Lung (tissue), 12 donors: Measurements from ENCODE around the gene FLNB. TPM values are rescaled to one million over a fixed set of nuclear protein-coding genes. Genes with fewer than 3 reads are reported as not detected.
A peak's percentile ranks its signal among the peaks of the same experiment; 100 is the strongest.

Experiments used
- ATAC-seq: fragments of 200-7000 bp; cut with Tn5 transposase; one replicate; pipeline ENCODE4 v1.9.1; 2020; ENCODE audit warnings: moderate number of reproducible peaks; ENCODE audit not compliant: insufficient read depth, low FRiP score
- DNase-seq, 3 donors: peaks; one replicate each; pipeline ENCODE4 v3.0.0-alpha.2; 2013 to 2017
- H3K27ac ChIP-seq, 2 donors: one replicate each; pipeline ENCODE4 v1.5.1; 2013; ENCODE audit warnings: mild to moderate bottlenecking in 2 of 2, moderate library complexity in 2 of 2, control low read depth in 1 of 2, inconsistent platforms in 1 of 2, low read depth in 1 of 2, low read length in 1 of 2
- H3K27me3 ChIP-seq, 3 donors: one replicate each; pipeline ENCODE4 v1.5.1; 2013; ENCODE audit warnings: low read length in 2 of 3; ENCODE audit not compliant: control insufficient read depth in 3 of 3, insufficient read depth in 3 of 3
- H3K36me3 ChIP-seq, 4 donors: one replicate each; pipeline ENCODE4 v1.5.1; 2013; ENCODE audit warnings: low read length in 4 of 4, mild to moderate bottlenecking in 1 of 4, moderate library complexity in 1 of 4; ENCODE audit not compliant: control insufficient read depth in 4 of 4, insufficient read depth in 4 of 4
- H3K4me1 ChIP-seq, 5 donors: one replicate each; pipeline ENCODE4 v1.5.1; 2013; ENCODE audit warnings: low read length in 5 of 5, mild to moderate bottlenecking in 2 of 5, moderate library complexity in 1 of 5; ENCODE audit not compliant: control insufficient read depth in 5 of 5, insufficient read depth in 5 of 5
- H3K4me3 ChIP-seq: one replicate; pipeline ENCODE4 v1.5.1; 2013; ENCODE audit warnings: mild to moderate bottlenecking, control low read depth, moderate library complexity
- H3K9ac ChIP-seq, 2 donors: one replicate each; pipeline ENCODE4 v1.5.1; 2013; ENCODE audit warnings: low read length in 2 of 2, control low read depth in 1 of 2; ENCODE audit not compliant: insufficient read depth in 1 of 2
- H3K9me3 ChIP-seq, 4 donors: one replicate each; pipeline ENCODE4 v1.5.1; 2013; ENCODE audit warnings: low read length in 3 of 4, mild to moderate bottlenecking in 1 of 4, moderate library complexity in 1 of 4; ENCODE audit not compliant: control insufficient read depth in 4 of 4, insufficient read depth in 3 of 4
- WGBS, 2 donors: extraction: QIAGEN DNeasy Blood & Tissue Kit; methylation state at CpG; one replicate each; pipeline ENCODE4 v1.1.7; 2013; 5-methylcytosine and 5-hydroxymethylcytosine counted together
- polyA plus RNA-seq, 2 donors: library from polyadenylated mRNA; stranded (reverse); fragments of 200-250 nt; gene quantifications; one replicate each; pipeline ENCODE4 v1.2.1, GENCODE V29; 2013
- total RNA-seq, 2 donors: library from RNA; depleted of rRNA in 1 of 2; stranded (reverse); fragments of >200 nt in 1 of 2; gene quantifications; one replicate each; pipeline ENCODE4 v1.2.1, GENCODE V29; 2014 to 2021
- TF ChIP-seq, protein P1 (sequence below): IDR thresholded peaks from 2 replicates; pipeline ENCODE4 v1.5.1; 2012; ENCODE audit warnings: mild to moderate bottlenecking; ENCODE audit errors: control extremely low read depth, extremely low read depth
- donor health status: control.
- donor health status: control.
- donor health status: Bipolar disorder and iron deficiency.
- donor health status: healthy.
- donor health status: DM: yes; HTN: yes; CAD: no.

Gene FLNB
- total and polyA plus RNA-seq, 4 donors, result 32.4 to 122 (median 93.7) TPM

DNA sequence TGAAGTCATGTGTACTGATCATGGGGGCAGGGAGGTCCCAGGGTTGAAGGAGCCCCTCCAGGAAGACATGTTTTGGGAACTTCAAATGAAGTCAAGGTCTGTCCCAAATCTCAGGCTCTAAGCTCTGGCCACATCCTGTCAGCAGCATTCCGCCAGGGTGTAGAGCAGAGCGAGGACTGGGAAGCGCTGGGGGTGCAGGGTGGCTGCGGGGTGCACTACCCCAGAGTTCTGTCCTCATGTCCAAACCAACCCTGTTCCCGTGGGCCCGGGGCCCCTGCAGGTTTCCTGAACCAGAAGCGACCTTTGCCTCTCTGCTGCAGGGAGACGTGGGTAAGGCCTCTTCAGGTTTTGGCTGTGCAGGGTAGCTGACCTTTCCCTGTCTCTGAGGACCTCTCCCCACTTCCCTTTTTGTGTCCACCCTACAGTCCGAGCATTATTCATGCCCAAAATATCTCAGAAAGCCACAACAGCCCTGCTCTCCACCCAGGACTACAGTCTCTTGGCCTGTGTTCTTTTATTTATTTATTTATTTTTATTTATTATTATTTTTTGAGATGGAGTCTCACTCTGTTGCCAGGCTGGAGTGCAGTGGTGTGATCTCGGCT, 26.6 kb upstream of the FLNB start:
- 45 to 77% methylated on average over 10 of the region's 10 CpGs for WGBS, 2 donors
- no peak for ATAC-seq
- DNase-seq, result no peak
- no peak overlapping the region for H3K4me3 ChIP-seq
- no peaks in the 10 kb centered on the region for H3K9me3 ChIP-seq
- no peak overlapping the region for H3K9ac ChIP-seq
- TF ChIP-seq, protein P1, sequence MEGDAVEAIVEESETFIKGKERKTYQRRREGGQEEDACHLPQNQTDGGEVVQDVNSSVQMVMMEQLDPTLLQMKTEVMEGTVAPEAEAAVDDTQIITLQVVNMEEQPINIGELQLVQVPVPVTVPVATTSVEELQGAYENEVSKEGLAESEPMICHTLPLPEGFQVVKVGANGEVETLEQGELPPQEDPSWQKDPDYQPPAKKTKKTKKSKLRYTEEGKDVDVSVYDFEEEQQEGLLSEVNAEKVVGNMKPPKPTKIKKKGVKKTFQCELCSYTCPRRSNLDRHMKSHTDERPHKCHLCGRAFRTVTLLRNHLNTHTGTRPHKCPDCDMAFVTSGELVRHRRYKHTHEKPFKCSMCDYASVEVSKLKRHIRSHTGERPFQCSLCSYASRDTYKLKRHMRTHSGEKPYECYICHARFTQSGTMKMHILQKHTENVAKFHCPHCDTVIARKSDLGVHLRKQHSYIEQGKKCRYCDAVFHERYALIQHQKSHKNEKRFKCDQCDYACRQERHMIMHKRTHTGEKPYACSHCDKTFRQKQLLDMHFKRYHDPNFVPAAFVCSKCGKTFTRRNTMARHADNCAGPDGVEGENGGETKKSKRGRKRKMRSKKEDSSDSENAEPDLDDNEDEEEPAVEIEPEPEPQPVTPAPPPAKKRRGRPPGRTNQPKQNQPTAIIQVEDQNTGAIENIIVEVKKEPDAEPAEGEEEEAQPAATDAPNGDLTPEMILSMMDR, result no peak
- no peak overlapping the region for H3K27ac ChIP-seq
- H3K27me3 ChIP-seq, result no peaks in the 10 kb centered on the region
- peaks cover 0 to 1% (median 0%) of the 10 kb centered on the region in 5 donors for H3K4me1 ChIP-seq
- H3K36me3 ChIP-seq, result no peaks in the 10 kb centered on the region

- 80 to 85% methylated on average over 9 of the region's 9 CpGs for WGBS, 2 donors
- ATAC-seq, result no peak
- H3K27ac ChIP-seq, result no peak overlapping the region
Observed at GRCh38 chr3:57982561-57983243, 25.5 kb upstream of the FLNB start.

DNA sequence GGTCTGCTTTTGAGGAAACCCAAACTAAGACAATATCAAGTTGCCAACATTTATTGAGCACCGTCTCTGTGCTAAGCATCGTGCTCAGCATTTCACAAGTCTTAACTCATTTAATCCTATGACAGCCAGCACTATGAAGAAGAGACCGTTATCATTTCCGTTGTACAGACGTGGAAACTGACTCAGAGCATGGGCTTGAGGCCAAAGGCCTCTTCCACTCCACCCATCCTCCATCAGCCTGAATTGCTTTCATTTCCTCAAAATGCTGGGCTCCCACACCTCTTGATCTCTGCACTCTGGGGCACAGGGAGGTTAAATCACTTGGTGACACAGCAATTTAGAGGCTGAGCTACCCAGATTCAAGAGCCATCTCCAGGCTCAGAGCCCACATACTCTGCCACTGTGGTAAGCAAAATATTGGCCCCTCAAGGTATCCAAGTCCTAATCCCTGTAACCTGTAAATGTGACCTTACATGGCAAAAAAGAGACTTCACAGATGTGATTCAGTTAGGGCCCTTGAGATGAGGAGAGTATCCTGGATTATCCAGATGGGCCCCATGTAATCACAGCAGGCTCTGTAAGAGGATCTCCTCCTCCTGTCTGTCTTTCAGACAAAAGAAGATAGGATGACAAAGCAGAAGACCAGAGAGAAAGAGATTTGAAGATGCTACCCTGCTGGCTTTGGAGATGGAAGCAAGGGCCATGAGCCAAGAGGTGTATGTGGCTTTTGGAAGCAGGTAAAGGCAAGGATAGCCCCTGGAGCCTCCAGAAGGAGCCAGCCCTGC, 24.3 kb upstream of the FLNB start:
- Histone ChIP-seq H3K9ac (no peak overlapping the region), H3K27ac (no peak overlapping the region)

More at GRCh38 chr3:57982561-57983243, 25.5 kb upstream of the FLNB start:
- no peaks in the 10 kb centered on the region for H3K36me3 ChIP-seq
- no peak overlapping the region for H3K9ac ChIP-seq
- no peak for DNase-seq
- no peak overlapping the region for H3K4me3 ChIP-seq
- peaks cover 0 to 1% (median 0%) of the 10 kb centered on the region in 5 donors for H3K4me1 ChIP-seq
- TF ChIP-seq, protein P1, result no peak
- H3K9me3 ChIP-seq, result no peaks in the 10 kb centered on the region
- no peaks in the 10 kb centered on the region for H3K27me3 ChIP-seq

More for the DNA sequence above, 24.3 kb upstream of the FLNB start:
- peak in 2 of 3 donors; percentile 40 to 56 for DNase-seq
- H3K27me3 ChIP-seq, result no peaks in the 10 kb centered on the region
- no peaks in the 10 kb centered on the region for H3K9me3 ChIP-seq
- no peaks in the 10 kb centered on the region for H3K36me3 ChIP-seq
- 11 to 16% methylated on average over 5 of the region's 5 CpGs for WGBS, 2 donors
- no peak overlapping the region for H3K4me3 ChIP-seq
- TF ChIP-seq, protein P1, result no peak
- peaks cover 0 to 1% (median 0%) of the 10 kb centered on the region in 5 donors for H3K4me1 ChIP-seq
- peak; percentile 85 for ATAC-seq
